GM18861 (cell line): ENCODE results near the gene MAST4.

ENCODE experiments used
- ATAC-seq: cut with Tn5 transposase; IDR thresholded peaks from one replicate; pipeline ENCODE4 v1.9.1; 2021; ENCODE audit not compliant: unreplicated experiment

The MAST4 gene

GRCh38 chr5:67215519-67216471, 619.6 kb downstream of the MAST4 start:
- peak; percentile 100 for ATAC-seq

- ATAC-seq = no peak
Observed at GRCh38 chr5:67216564-67216963, 620.4 kb downstream of the MAST4 start.
